Measurements from ENCODE around the gene IRF4.

The IRF4 gene

GRCh38 chr6:345747-346385 is 45.7 kb upstream of the IRF4 start:
- TF ChIP-seq EZH2phosphoT487 (conservative IDR thresholded peaks at IDR 0.05; ENCODE audit: low read length) (no peak), CTCF (IDR thresholded peaks at IDR 0.05; ENCODE audit: insufficient read depth, low read length, poor library complexity, severe bottlenecking) (no peak)
- Histone ChIP-seq H4K20me1 (ENCODE audit: low read depth, low read length) (no peaks in the 10 kb centered on the region), H3F3A (ENCODE audit: insufficient read depth) (no peaks in the 10 kb centered on the region), H3K79me2 (ENCODE audit: insufficient read depth, low read length) (no peaks in the 10 kb centered on the region), H3K27me3 (ENCODE audit: low read length) (no peaks in the 10 kb centered on the region), H3K9me2 (replicated peaks; ENCODE audit: insufficient read depth, low read length) (no peaks in the 10 kb centered on the region), H3K27ac (ENCODE audit: low read depth, low read length) (no peak overlapping the region), H3K36me3 (ENCODE audit: low read length) (no peaks in the 10 kb centered on the region), H3K4me2 (ENCODE audit: low read depth, low read length, poor library complexity, severe bottlenecking) (no peak overlapping the region), H2AFZ (ENCODE audit: low read depth, low read length, severe bottlenecking) (no peak overlapping the region), H3K4me3 (ENCODE audit: insufficient read depth, low read length, poor library complexity, severe bottlenecking) (no peak overlapping the region), H3K9ac (ENCODE audit: low read length) (no peak overlapping the region), H3K9me3 (ENCODE audit: insufficient read depth, low read length) (no peaks in the 10 kb centered on the region)

DNA sequence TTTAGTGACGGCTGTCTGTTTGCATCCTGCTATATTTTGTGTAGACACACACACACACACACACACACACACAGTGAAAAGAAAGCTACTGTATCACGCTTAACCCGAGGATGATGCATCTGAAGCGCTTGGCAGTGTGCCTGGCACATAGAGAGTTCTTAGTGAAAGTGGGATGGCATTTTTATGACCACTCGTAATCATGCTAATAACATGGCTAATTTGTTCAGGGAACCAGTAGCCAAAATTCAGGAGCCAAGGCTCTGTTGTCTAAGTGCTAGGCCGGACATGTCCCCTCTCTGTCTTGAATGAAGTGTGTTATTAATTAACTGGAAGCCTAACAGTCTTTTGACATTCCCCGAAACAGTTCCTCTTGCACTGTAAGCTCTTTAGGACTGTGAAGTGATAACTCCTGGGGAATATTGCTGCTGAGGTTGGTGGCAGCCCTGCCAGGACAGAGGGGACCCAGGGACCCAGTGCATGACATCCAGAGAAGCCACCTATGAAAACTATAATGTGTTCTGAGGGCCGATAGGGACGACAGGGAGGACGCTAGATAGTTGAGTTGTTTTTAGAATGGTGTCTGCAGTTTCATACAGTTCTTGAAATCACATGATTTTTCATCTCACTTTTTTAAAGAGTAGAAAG is 45.0 kb upstream of the IRF4 start:
- Histone ChIP-seq H2AFZ (ENCODE audit: low read depth, low read length, severe bottlenecking) (no peak overlapping the region), H4K20me1 (ENCODE audit: low read depth, low read length) (no peaks in the 10 kb centered on the region), H3K79me2 (ENCODE audit: insufficient read depth, low read length) (no peaks in the 10 kb centered on the region), H3K9me3 (ENCODE audit: insufficient read depth, low read length) (no peaks in the 10 kb centered on the region), H3K27ac (ENCODE audit: low read depth, low read length) (no peak overlapping the region), H3K36me3 (ENCODE audit: low read length) (no peaks in the 10 kb centered on the region), H3K4me3 (ENCODE audit: insufficient read depth, low read length, poor library complexity, severe bottlenecking) (no peak overlapping the region), H3K27me3 (ENCODE audit: low read length) (no peaks in the 10 kb centered on the region), H3K9ac (ENCODE audit: low read length) (no peak overlapping the region), H3K4me2 (ENCODE audit: low read depth, low read length, poor library complexity, severe bottlenecking) (no peak overlapping the region), H3F3A (ENCODE audit: insufficient read depth) (no peaks in the 10 kb centered on the region), H3K9me2 (replicated peaks; ENCODE audit: insufficient read depth, low read length) (no peaks in the 10 kb centered on the region)
- no peak for TF ChIP-seq EZH2phosphoT487 (conservative IDR thresholded peaks at IDR 0.05; ENCODE audit: low read length)
- TF ChIP-seq CTCF (IDR thresholded peaks at IDR 0.05; ENCODE audit: insufficient read depth, low read length, poor library complexity, severe bottlenecking) = no peak

GRCh38 chr6:347232-347631 is 44.3 kb upstream of the IRF4 start:
- H3K27me3 ChIP-seq (ENCODE audit: low read length) = no peaks in the 10 kb centered on the region
- H4K20me1 ChIP-seq (ENCODE audit: low read depth, low read length) = no peaks in the 10 kb centered on the region
- no peak overlapping the region for H3K27ac ChIP-seq (ENCODE audit: low read depth, low read length)
- H3K9me2 ChIP-seq (replicated peaks; ENCODE audit: insufficient read depth, low read length) = no peaks in the 10 kb centered on the region
- TF ChIP-seq CTCF (IDR thresholded peaks at IDR 0.05; ENCODE audit: insufficient read depth, low read length, poor library complexity, severe bottlenecking) = no peak
- no peak for TF ChIP-seq EZH2phosphoT487 (conservative IDR thresholded peaks at IDR 0.05; ENCODE audit: low read length)
- H2AFZ ChIP-seq (ENCODE audit: low read depth, low read length, severe bottlenecking) = no peak overlapping the region
- no peaks in the 10 kb centered on the region for H3K79me2 ChIP-seq (ENCODE audit: insufficient read depth, low read length)
- H3K36me3 ChIP-seq (ENCODE audit: low read length) = no peaks in the 10 kb centered on the region
- no peaks in the 10 kb centered on the region for H3F3A ChIP-seq (ENCODE audit: insufficient read depth)
- no peak overlapping the region for H3K4me3 ChIP-seq (ENCODE audit: insufficient read depth, low read length, poor library complexity, severe bottlenecking)
- H3K9ac ChIP-seq (ENCODE audit: low read length) = no peak overlapping the region
- no peak overlapping the region for H3K4me2 ChIP-seq (ENCODE audit: low read depth, low read length, poor library complexity, severe bottlenecking)
- no peaks in the 10 kb centered on the region for H3K9me3 ChIP-seq (ENCODE audit: insufficient read depth, low read length)
